ENCODE data around the gene FRAT1.

DNA sequence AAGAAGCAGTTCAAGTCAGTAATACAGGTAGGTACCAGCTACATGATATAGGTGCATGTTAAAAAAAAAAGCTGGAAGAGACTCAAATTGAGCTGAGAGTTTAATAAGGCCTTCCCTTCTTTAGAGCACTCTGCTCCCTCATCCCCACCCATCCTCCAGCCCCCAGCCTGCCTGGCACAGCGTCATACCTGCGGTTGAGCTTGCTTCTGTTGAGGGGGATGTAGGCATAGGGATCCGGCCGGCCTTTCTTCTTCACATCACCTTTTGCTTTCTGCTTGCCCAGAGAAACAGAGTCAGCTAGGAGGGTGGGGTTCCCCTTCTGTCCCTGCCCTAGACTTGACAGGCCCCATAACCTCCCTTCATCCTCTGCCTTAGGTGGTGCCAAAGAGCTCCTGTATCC, 39.3 kb downstream of the FRAT1 start:
- no peak for TF ChIP-seq ZNF70 (CRISPR knock-in tag; IDR thresholded peaks at IDR 0.05)
- TF ChIP-seq RARB (CRISPR knock-in tag; IDR thresholded peaks at IDR 0.05) = no peak

Data from SK-N-SH treated with all-trans-retinoic acid at 6 μM for 48 hours (cell line).